GM12874 (cell line): ENCODE results near the gene FOXD2.

Experiments
- TF ChIP-seq, protein P1 (sequence below): IDR thresholded peaks from 2 replicates; pipeline ENCODE4 v1.5.1; 2011; ENCODE audit warnings: low read depth, mild to moderate bottlenecking, control low read depth, low read length, moderate library complexity; ENCODE audit not compliant: insufficient read depth

Gene FOXD2

DNA sequence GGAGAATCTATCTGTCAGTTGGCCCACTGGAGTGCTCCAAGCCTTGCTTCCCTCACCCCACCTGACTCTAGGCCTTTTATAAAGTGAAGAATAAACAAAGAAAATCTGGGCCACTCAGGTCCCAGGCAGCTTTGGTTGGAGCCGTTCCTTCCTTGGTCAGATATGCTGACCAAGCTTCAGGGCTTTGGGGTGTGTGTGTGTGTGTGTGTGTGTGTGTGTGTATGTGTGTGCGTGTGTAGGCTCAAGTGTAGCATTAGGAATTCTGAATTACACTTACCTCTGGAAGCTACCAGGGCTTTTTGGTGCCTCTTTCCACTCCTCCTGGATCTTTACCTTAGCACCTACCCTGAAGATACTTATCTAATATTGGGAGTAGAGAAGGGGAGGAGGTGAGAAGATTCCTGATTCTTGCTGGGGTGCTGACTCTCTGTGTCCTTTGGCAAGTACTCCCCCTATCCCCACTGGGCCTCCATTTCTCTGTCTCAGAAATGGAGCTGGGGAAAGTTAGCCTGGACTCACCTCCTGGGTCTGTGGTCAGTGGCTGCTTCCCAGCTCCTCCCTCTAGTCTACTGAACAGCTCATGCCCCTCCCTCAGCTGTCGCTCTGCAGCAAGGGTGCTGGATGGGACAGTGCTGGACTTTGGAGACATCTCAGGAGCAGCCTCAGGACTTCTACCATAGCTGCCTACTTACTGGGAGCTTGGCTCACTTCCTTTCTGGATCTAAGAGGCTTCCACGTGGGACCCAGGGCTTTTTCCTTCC, 10.8 kb downstream of the FOXD2 start:
- TF ChIP-seq, protein P1, sequence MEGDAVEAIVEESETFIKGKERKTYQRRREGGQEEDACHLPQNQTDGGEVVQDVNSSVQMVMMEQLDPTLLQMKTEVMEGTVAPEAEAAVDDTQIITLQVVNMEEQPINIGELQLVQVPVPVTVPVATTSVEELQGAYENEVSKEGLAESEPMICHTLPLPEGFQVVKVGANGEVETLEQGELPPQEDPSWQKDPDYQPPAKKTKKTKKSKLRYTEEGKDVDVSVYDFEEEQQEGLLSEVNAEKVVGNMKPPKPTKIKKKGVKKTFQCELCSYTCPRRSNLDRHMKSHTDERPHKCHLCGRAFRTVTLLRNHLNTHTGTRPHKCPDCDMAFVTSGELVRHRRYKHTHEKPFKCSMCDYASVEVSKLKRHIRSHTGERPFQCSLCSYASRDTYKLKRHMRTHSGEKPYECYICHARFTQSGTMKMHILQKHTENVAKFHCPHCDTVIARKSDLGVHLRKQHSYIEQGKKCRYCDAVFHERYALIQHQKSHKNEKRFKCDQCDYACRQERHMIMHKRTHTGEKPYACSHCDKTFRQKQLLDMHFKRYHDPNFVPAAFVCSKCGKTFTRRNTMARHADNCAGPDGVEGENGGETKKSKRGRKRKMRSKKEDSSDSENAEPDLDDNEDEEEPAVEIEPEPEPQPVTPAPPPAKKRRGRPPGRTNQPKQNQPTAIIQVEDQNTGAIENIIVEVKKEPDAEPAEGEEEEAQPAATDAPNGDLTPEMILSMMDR: no peak

DNA sequence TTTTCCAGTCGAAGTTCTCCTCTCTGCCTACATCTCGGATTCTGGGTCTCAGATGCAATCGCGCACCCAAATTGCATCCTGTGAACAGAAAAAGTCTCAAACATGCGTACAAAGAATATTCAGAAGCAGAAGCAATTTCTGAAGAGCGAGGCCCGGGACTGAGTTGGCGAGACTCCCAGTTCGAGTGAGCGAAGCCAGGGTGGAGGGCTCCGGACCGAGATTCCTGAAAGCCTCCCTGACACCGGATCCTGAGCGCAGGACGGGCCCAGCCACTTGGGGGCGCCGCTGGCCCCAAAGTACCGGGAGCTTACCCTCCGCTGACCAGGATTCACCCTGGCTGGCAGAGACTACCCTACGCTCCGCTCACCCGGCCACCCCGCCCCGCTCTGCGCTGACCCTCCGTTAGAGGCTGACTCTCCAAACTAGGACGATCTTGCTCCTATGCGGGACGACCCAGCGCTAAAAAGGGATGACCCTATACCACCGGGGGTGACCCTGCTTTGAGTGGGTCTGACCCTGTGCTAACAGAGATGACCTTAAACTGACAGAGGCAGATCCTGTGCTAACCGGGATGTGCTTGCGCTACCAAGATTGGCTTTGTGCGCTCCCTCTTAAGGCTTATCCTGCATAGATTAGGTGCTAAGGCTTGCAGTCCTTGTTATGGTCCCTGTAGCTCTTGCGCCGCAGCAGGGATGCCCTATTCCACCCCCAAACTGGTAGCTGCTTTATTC, 12.1 kb downstream of the FOXD2 start:
- TF ChIP-seq, protein P1: peak; percentile 56

DNA sequence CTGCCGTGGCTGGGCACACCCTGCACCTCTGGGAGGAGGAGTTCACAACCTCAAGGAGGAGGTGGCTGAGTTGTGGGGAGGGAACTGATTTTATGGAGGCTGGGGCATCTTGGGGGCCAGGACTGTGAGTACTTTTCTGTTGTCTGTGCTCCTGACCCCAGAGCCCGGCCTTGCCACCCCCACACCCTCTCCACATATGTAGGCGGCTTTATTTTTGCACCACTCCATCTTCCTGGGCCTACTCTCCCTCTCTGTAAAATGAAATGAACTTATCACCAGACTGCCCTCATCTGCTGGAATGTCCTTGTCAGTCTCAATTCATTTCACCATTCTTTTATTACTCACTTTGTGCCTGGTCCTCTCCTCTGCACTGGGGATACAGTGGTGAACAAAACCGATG, 12.8 kb downstream of the FOXD2 start:
- TF ChIP-seq, protein P1: no peak

DNA sequence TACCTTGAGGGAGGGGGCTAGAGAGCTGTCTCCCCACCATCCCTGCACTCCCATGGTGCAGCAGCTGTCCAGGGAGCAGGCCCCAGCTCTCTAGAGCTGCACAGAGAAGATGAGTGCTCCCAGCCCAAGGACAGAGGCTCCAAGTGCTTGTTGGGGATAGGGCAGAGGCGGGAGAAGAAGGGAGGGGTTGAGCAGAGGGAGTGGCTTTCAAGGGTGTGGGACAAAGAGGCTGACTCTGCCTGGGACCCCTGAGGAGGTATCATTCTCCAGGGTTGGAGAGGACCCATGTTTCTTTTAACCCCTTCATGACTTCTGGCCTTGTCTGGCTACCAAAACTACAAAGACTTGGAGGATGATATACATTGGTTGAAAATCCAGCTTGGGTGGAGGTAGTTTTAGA, 14.6 kb downstream of the FOXD2 start:
- TF ChIP-seq, protein P1: no peak

DNA sequence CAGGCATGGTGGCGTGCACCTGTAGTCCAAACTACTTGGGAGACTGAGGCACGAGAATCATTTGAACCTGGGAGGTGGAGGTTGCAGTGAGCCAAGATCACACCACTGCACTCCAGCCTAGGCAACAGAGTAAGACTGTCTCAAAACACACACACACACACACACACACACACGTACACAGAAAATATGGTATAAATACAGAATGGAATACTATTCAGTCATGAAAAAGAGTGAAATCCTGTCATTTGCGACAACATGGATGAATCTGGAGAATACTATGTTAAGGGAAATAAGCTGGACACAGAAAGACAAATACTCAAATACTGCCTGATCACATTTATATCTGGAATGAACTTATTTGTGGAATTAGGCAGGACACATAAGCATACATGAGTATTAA, 18.4 kb downstream of the FOXD2 start:
- TF ChIP-seq, protein P1: no peak

DNA sequence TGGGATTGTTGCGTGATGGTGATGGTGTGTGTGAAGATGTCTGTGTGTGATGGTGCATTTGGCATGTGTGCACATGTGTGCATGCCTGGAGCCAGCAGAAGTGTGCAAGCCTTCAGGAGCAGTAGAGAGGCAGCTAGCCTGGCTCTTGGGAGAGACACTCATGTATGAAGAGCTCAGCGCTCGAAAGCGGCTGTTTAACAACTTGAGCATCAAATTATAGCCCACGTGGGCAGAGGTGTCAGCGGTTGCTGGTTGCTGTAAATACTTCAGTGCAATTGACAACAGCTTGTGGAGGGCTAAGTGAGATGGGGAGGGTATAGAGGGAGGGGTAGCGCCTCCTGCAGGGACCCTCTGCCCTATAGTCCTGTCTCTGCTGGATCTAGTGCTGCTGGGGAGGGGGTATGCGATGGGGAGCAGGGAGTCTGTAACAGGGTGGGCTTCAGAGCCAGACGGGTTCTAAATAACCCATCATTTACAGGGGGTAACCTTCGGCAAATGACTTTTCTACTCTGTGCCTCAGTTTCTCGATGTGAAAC, 21.5 kb downstream of the FOXD2 start:
- TF ChIP-seq, protein P1: no peak

DNA sequence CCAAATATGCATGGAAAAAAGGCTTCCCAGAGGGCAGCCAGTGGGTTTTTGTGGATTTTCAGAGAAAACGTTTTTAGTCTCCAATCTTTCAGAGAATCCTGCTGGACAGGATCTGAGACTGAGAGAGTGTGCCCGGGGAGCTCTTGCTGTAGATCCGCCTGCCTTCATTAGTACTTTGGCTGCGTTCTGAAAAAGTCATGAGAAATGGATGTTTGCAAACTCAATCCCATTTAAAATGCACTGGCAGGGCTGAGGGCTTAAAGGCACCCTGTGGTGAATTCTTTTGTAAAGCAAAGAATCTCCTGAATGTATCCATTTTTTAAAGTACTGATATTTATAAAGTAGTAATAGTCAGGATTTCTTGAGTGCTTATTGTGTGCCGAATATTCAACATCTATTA, 22.2 kb downstream of the FOXD2 start:
- TF ChIP-seq, protein P1: no peak
